GM12878 (cell line): ENCODE results near the gene FHOD3. TPM values are rescaled to one million over a fixed set of nuclear protein-coding genes. Genes with fewer than 3 reads are reported as not detected.

Experiments
- EGR1 ChIP-seq, 2 experiments: IDR thresholded peaks; 1 replicate in 1 of 2; 2 replicates in 1 of 2; pipeline ENCODE4 v1.6.1; 2011 to 2012; ENCODE audit warnings: low read depth in 2 of 2, low read length in 2 of 2, borderline replicate concordance in 1 of 2, mild to moderate bottlenecking in 1 of 2, moderate library complexity in 1 of 2
- ETV6 ChIP-seq, 2 experiments: fragments of 450-650 bp in 1 of 2; IDR thresholded peaks in 1 of 2; conservative IDR thresholded peaks in 1 of 2; 2 replicates each; pipeline ENCODE4 v1.6.1; 2014; ENCODE audit warnings: antibody characterized with exemption in 1 of 2, borderline replicate concordance in 1 of 2, low read depth in 1 of 2, mild to moderate bottlenecking in 1 of 2, moderate library complexity in 1 of 2
- HSF1 ChIP-seq: fragments of 150-350 bp; IDR thresholded peaks from 2 replicates; pipeline ENCODE4 v1.6.1; 2014; ENCODE audit warnings: mild to moderate bottlenecking, low read depth, low read length
- IRF4 ChIP-seq: IDR thresholded peaks from 2 replicates; pipeline ENCODE4 v1.6.1; 2011; ENCODE audit warnings: low read depth, low read length
- JUNB ChIP-seq: IDR thresholded peaks from 2 replicates; pipeline ENCODE4 v1.6.1; 2016; ENCODE audit warnings: antibody characterized with exemption, mild to moderate bottlenecking
- NFYB ChIP-seq: IDR thresholded peaks from 2 replicates; pipeline ENCODE4 v1.6.1; 2011; ENCODE audit warnings: low read depth, mild to moderate bottlenecking, low read length, improper control_type of control experiment, moderate library complexity; ENCODE audit not compliant: insufficient read depth
- RFX5 ChIP-seq: IDR thresholded peaks from 2 replicates; pipeline ENCODE4 v1.6.1; 2011; ENCODE audit warnings: low read depth, low read length, improper control_type of control experiment
- SP1 ChIP-seq: IDR thresholded peaks from one replicate; pipeline ENCODE4 v1.6.1; 2011; ENCODE audit warnings: low read depth, low read length
- SPI1 ChIP-seq: IDR thresholded peaks from 2 replicates; pipeline ENCODE4 v1.6.1; 2011; ENCODE audit warnings: low read depth, mild to moderate bottlenecking, low read length, moderate library complexity, borderline replicate concordance; ENCODE audit not compliant: insufficient read depth
- ZBTB11 ChIP-seq: fragments of 450-650 bp; formaldehyde crosslinking; IDR thresholded peaks from 2 replicates; pipeline ENCODE4 v1.5.0; 2022; ENCODE audit warnings: mild to moderate bottlenecking, missing genetic modification characterization
- ZBTB33 ChIP-seq: fragments of 450-650 bp; IDR thresholded peaks from 2 replicates; pipeline ENCODE4 v1.6.1; 2017; ENCODE audit warnings: mild to moderate bottlenecking
- ZBTB40 ChIP-seq: fragments of 450-650 bp; IDR thresholded peaks from 2 replicates; pipeline ENCODE4 v1.6.1; 2016; ENCODE audit warnings: mild to moderate bottlenecking, moderate library complexity, borderline replicate concordance
- ZNF217 ChIP-seq: fragments of 450-650 bp; IDR thresholded peaks from 2 replicates; pipeline ENCODE4 v1.6.1; 2017; ENCODE audit warnings: antibody characterized with exemption, mild to moderate bottlenecking
- ZNF274 ChIP-seq: IDR thresholded peaks from one replicate; pipeline ENCODE4 v1.8.0; 2011; ENCODE audit not compliant: insufficient read length, insufficient read depth
- polyA plus RNA-seq, 11 experiments: library from polyadenylated mRNA; depleted of rRNA in 4 of 11; unstranded in 6 of 11; stranded (reverse) in 5 of 11; fragments of >200 nt; fragmentation: Nextera tagmentation in 4 of 11; fragmentation: Illumina TruSeq in 1 of 11; extraction: Ambion mirVana in 4 of 11; extraction: Trizol in 1 of 11; gene quantifications; 1 replicate in 1 of 11; 2 replicates in 10 of 11; pipeline versions ENCODE4 v1.2.1 to v1.2.3, GENCODE V29; 2011 to 2016; ENCODE audit warnings: inconsistent platforms in 2 of 11, missing spikeins in 2 of 11, low read depth in 1 of 11
- total RNA-seq, 4 experiments: library from RNA; depleted of rRNA in 3 of 4; stranded (reverse); fragments of >200 nt in 3 of 4; fragmentation: Illumina TruSeq in 1 of 4; extraction: Trizol in 1 of 4; gene quantifications; 2 replicates each; pipeline versions ENCODE4 v1.2.1 to v1.2.3, GENCODE V29; 2013 to 2021

The FHOD3 gene
- total and polyA plus RNA-seq, 10 of the 15 experiments (the other 5 are each of a cell fraction or from before 2014, with no cell fraction given) = 0.77 to 26.7 (median 10.4) TPM

- TF ChIP-seq HSF1 (no peak), ZNF274 (no peak), IRF4 (no peak), ZBTB40 (no peak), ZNF217 (no peak), RFX5 (no peak), EGR1 (IDR thresholded peaks at IDR 0.05; ENCODE audit: borderline replicate concordance in 1 of 2, low read depth in 2 of 2, low read length in 2 of 2) (no peak), ZBTB11 (CRISPR knock-in tag) (no peak), JUNB (no peak), SP1 (no peak), ZBTB33 (no peak), ETV6 (conservative IDR thresholded peaks at IDR 0.05 in 1 of 2, IDR thresholded peaks at IDR 0.05 in 1 of 2; ENCODE audit: borderline replicate concordance in 1 of 2, low read depth in 1 of 2) (no peak), NFYB (no peak), SPI1 (no peak)
Measured at GRCh38 chr18:36392164-36392978, 94.9 kb downstream of the FHOD3 start (continued).
